Activated CD8-positive, alpha-beta memory T cell treated with anti-CD3 and anti-CD28 coated beads, Interleukin-2, amount 50 U/mL, for 1 hour (primary cell): Measurements from ENCODE around the gene DNAJC5.
"Not testable (repeated sequence)": the region's sequence is repeated elsewhere in the genome, so short reads cannot be mapped to it uniquely, and the experiment has no call there.

ENCODE experiments used
- DNase-seq: peaks from one replicate; pipeline ENCODE4 v3.0.0-alpha.2; 2020; ENCODE audit errors: extremely low read depth

The DNAJC5 gene

GRCh38 chr20:63861365-63861934, 33.5 kb upstream of the DNAJC5 start, which contains the start of gene ABHD16B:
Gene ABHD16B (plus strand): TSS chr20:63861498. CDS start chr20:63861541, 43 bp downstream.
- DNase-seq, result no peak

DNA sequence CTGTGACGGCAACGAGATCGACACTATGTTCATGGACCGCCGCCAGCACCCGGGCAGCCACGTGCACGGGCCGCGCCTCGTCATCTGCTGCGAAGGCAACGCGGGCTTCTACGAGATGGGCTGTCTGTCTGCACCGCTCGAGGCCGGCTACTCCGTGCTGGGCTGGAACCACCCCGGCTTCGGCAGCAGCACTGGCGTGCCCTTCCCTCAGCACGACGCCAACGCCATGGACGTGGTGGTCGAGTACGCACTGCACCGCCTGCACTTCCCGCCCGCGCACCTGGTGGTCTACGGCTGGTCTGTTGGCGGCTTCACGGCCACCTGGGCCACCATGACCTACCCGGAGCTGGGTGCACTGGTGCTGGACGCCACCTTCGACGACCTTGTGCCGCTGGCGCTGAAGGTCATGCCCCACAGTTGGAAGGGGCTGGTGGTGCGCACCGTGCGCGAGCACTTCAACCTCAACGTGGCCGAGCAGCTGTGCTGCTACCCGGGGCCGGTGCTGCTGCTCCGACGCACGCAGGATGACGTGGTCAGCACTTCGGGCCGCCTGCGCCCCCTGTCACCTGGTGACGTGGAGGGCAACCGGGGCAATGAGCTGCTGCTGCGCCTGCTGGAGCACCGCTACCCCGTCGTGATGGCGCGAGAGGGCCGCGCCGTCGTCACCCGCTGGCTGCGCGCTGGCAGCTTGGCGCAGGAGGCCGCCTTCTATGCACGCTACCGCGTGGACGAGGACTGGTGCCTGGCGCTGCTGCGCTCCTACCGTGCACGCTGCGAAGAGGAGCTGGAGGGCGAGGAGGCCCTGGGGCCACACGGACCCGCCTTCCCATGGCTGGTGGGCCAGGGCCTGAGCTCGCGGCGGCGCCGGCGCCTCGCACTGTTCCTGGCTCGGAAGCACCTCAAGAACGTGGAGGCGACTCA, 32.7 kb upstream of the DNAJC5 start:
- DNase-seq, result no peak

DNA sequence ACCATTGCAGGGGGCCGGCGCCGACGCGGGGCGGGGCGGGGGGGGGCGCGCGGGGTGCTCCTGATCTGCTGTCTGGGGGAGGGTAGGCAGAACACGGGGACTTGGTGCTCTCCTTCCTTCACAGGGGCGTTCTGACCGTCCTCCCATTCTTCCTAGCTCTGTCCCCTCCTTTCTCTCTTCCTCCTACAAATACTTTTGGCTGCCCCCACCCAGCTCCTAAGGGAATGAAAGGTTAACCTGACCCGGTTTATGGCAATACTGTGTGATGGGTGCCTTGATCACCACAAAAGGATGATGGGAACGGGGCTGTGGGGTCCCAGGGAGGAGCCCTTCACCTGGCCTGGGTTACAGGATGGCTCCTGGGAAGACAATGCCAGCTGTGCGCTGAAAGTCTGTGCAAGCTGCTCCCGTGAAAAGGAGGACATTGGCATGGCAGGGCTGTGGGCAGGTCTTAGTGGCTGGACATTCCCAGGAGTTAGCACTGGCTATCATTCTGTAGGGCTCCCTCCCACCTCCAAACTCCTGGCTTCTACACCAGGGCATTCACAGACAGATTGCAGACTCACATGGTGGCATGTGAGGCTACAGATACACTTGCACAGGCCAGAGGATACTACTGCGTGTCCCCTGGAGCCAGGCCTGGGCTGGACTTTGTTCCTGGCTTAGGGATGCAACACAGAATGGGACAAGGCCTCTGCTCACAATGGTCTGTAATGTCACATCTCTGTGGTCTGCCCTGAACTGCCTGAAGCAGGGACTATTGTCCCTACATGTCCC, 31.7 kb upstream of the DNAJC5 start:
- DNase-seq, result no peak

DNA sequence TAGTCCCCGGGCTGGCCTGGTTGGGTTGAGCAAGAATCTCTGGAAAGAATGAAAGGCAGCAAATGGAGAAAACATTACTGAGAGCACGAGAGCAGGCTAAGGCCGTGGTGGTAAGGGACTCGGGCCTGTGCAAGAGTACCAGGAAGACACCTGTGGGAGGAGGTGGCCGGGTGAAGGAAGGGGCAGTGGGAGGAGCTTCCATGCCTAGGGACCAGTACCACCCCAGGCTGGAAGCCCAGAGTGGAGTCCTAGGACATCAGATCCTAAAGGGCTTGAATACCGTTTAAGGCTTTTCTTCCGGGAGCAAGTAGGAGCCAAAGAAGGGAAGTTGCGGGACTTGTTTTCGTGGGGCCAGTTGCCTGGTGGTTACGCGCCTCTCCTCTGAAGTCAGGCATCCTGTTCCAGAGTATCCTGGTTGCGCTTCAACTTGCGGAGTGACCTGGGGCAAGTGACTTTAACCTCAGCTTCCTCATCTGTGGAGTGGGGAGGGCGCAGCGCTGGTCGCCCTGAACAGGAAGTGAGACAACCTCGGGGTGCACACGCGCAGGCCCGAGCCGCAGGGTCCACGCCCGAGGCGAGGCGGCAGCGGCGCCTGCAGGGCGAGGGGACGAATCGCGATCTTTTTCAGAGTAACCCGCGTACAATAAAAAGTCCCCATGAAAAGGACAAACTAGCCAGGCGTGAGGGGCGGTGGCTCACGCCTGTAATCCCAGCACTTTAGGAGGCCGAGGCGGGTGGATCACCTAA, 31.0 kb upstream of the DNAJC5 start:
- DNase-seq, result peak; percentile 42

DNA sequence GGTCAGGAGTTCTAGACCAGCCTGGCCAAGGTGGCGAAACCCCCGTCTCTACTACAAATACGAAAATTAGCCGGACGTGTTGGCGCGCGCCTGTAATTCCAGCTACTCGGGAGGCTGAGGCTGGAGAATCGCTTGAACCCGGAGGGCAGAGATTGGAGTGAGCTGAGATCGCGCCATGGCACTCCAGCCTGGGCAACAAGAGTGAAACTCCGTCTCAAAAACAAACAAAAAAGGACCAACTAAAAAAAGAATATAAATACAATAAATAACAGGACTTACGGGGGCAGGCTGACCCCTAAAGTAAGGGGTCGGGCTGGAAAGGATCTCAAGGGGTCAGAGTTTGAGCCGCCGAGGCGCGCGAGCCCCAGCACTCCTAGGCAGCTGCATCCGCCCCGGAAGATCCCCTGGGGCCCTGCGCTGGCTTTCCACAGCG, 30.4 kb upstream of the DNAJC5 start:
- DNase-seq, result no peak

GRCh38 chr20:63864978-63865640, 29.8 kb upstream of the DNAJC5 start, which contains the start of gene TPD52L2:
Gene TPD52L2 (plus strand): TSS chr20:63865270. CDS start chr20:63865366, 96 bp downstream.
- DNase-seq, result peak; percentile 95

GRCh38 chr20:63867042-63867441, 27.9 kb upstream of the DNAJC5 start:
- DNase-seq, result not testable (repeated sequence)

DNA sequence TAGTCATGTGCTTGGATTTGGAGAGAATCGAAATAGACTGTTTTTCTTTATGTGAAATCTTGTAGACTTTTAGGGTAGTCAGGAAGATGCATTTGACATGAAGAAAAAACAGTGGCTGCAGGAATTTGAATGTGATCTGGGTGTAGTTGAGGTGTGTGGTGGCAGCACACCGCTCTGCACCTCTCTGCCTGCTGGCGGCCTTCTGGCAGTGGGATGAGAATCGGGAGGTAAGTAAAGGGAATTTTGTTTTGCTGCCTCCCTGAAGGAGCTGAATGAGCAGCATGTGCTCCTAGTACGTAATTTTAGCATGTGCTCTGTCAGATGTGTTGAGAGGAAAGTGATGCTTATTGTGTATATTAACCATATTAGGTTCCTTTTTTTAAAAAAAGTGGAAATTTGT, 26.7 kb upstream of the DNAJC5 start:
- no peak for DNase-seq

- no peak for DNase-seq
Observed at GRCh38 chr20:63873477-63873971, 21.4 kb upstream of the DNAJC5 start.

DNA sequence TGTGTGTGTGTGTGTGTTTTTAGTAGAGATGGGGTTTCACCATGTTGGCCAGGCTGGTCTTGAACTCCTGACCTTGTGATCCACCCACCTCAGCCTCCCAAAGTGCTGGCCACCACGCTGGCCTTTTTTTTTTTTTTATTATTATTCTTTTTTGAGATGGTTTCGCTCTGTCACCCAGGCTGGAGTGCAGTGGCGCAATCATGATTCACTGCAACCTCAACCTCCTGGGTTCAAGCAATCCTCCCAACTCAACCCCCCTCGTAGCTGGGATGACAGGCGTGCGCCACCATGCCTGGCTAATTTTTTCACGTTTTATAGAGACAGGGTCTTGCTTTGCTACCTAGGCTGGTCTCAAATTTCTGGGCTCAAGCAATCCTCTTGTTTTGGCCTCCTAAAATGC, 20.7 kb upstream of the DNAJC5 start:
- not testable (repeated sequence) for DNase-seq

DNA sequence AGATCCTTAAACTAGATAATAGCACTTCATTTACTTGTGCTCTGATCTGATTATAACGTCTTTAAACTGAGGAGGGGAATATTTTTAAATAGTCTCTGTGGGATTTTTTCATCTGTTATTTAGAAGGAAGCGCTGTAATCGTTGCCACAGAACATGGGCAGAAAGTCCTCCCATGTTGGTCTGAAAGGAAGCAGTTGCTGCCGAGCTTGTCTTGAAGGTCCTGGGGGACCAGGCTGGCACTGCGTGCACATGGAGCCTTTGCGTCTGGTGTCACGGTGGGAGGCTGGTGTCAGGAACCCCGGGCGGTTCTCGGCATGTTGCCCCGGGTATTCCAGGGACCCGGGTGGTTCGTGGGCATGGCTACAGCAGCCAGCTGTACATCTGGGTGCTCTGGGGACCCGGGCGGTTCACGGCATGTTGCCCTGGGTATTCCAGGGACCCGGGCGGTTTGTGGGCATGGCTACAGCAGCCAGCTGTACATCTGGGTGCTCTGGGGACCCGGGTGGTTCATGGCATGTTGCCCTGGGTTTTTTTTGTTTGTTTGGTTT, 18.4 kb upstream of the DNAJC5 start:
- DNase-seq, result no peak

DNA sequence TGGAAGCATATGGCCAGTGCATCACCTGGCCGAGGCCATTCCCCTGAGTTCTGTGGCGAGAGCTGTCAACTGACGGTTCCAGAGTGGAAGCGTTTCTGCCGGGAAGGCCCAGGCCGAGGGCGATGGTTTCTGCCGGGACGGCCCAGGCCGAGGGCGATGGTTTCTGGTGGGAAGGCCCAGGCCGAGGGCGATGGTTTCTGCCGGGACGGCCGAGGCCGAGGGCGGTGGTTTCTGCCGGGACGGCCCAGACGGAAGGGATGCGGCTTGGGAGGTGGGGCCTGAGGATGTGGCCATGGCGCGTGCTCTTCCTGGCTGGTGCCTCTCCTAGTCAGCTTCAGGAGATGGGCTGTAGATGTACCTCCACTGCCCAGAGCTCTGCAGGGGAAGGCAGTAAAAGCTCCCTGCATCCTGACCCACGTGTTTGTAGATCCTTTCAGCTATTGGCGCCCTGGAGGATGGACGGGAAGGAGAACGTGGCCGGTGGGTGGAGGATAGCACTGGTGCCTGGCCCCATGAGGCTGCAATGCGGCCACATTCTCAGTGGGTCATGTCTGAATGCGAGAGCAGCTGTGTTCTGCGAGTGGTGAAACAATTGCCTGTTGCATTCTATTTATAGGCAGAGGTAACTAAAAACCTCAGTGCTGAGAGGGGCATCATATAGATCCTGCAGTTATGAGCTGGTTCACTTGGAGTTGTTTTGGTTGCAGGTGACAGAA, 17.0 kb upstream of the DNAJC5 start:
- DNase-seq, result no peak

DNA sequence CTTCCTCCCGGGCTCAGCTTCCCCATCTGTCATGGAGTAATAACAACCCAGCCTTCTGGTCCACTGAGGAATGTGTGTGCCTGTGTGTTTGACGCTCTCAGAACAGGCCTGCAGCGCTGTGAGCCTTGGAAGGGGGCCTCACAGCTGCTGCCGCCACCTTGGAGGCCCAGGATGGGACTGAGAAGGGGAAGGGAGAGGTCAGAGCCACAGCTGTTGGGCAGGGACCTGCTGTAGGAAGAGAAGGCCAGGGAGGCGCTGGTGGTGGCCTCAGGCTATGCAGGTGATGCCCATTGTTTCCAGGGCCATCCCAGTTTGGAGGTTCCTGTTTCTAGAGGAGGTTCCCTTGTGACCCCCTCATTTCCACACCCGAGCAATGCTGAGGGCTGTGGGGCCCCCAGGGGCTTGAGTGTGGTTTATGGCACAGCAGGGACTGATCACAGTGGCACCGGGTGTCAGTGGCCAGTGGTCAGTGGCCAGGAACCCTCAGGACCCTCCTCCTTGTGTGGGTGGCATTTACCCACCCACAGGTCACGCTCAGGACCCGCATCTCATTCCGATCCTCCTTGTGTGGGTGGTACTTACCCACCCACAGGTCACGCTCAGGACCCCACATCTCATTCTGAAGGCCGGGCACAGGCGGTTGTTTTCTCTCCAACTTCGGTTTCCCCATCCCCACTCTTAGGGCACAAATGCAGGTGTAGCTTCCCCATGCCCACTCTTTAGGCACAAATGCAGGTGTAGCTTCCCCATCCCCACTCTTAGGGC, 15.8 kb upstream of the DNAJC5 start:
- DNase-seq, result no peak

DNA sequence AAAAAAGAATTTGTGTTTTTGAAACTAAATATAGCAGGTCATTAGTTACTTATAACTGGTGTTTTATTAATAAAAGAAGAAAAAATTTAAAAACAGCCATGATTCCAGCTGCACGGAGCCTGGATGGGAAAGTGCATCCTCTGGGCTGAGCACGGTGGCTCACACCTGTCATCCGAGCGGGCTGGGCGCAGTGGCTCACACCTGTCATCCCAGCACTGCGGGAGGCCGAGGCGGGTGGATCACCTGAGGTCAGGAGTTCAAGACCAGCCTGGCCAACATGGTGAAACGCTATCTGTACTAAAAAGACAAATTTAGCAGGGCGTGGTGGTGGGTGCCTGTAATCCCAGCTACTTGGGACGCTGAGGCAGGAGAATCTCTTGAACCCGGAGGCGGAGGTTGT, 14.0 kb upstream of the DNAJC5 start:
- not testable (repeated sequence) for DNase-seq

- no peak for DNase-seq
Observed at GRCh38 chr20:63881451-63882226, 13.3 kb upstream of the DNAJC5 start.

- no peak for DNase-seq
Observed at GRCh38 chr20:63882257-63883200, 12.4 kb upstream of the DNAJC5 start.

DNA sequence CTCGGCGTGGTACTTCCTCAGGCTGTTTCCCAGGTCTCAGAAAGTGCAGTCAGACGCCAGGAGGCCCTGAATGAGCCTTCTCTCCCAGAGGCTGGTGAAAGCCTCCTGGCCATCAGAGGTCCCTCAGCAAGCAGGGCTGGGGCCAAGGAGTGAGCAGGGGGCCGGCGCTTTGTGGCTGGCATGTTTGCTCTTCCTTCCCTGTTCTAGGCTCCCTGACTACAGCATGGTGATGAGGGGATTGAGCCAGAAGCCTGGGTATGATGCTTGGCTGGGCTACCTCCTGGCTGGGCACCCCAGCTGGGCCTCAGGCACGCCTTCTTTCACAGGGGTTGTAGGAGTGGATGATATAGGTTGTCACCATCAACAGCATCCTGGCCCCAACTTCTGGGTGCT, 11.7 kb upstream of the DNAJC5 start:
- no peak for DNase-seq
